NCI-H2227 (cell line): ENCODE results near the gene EEPD1.
"Not testable (repeated sequence)": the region's sequence is repeated elsewhere in the genome, so short reads cannot be mapped to it uniquely, and the experiment has no call there.

Experiments used
- DNase-seq: peaks from one replicate; lab custom pipeline; 2025; ENCODE audit not compliant: unreplicated experiment; lab: John Stamatoyannopoulos, UW

The EEPD1 gene

GRCh38 chr7:36214608-36215456 is 61.8 kb downstream of the EEPD1 start:
- peak; percentile 47 for DNase-seq

- no peak for DNase-seq
Measured at GRCh38 chr7:36215457-36215765, 62.4 kb downstream of the EEPD1 start.

GRCh38 chr7:36216063-36216684 is 63.1 kb downstream of the EEPD1 start:
- DNase-seq: no peak

GRCh38 chr7:36217211-36217960 is 64.3 kb downstream of the EEPD1 start:
- no peak for DNase-seq

- no peak for DNase-seq
Measured at GRCh38 chr7:36217961-36218284, 64.9 kb downstream of the EEPD1 start.

GRCh38 chr7:36219429-36219828 is 66.4 kb downstream of the EEPD1 start:
- no peak for DNase-seq

- DNase-seq: no peak
Measured at GRCh38 chr7:36223851-36224250, 70.8 kb downstream of the EEPD1 start.

GRCh38 chr7:36224934-36225858 is 72.1 kb downstream of the EEPD1 start:
- no peak for DNase-seq

GRCh38 chr7:36226151-36226550 is 73.1 kb downstream of the EEPD1 start:
- DNase-seq: no peak

- DNase-seq: no peak
Measured at GRCh38 chr7:36227223-36227622, 74.2 kb downstream of the EEPD1 start.

GRCh38 chr7:36228039-36228438 is 75.0 kb downstream of the EEPD1 start:
- no peak for DNase-seq

GRCh38 chr7:36231406-36231805 is 78.4 kb downstream of the EEPD1 start:
- DNase-seq: no peak

GRCh38 chr7:36232555-36232954 is 79.5 kb downstream of the EEPD1 start:
- no peak for DNase-seq

- no peak for DNase-seq
Measured at GRCh38 chr7:36232971-36233550, 80.0 kb downstream of the EEPD1 start.

- DNase-seq: no peak
Measured at GRCh38 chr7:36236073-36236472, 83.0 kb downstream of the EEPD1 start.

- DNase-seq: no peak
Measured at GRCh38 chr7:36238138-36238537, 85.1 kb downstream of the EEPD1 start.

GRCh38 chr7:36243356-36243755 is 90.3 kb downstream of the EEPD1 start:
- not testable (repeated sequence) for DNase-seq

- not testable (repeated sequence) for DNase-seq
Measured at GRCh38 chr7:36244001-36244400, 90.9 kb downstream of the EEPD1 start.

GRCh38 chr7:36244429-36244828 is 91.4 kb downstream of the EEPD1 start:
- no peak for DNase-seq

- DNase-seq: no peak
Measured at GRCh38 chr7:36245684-36246299, 92.7 kb downstream of the EEPD1 start.
